ENCODE data around the gene OMA1. TPM values are rescaled to one million over a fixed set of nuclear protein-coding genes. Genes with fewer than 3 reads are reported as not detected.
"Not testable (repeated sequence)": the region's sequence is repeated elsewhere in the genome, so short reads cannot be mapped to it uniquely, and the experiment has no call there.

Gene OMA1
- polyA plus RNA-seq, result 10 to 100 TPM; 13.7 to 22.3 (median 17.7) TPM

- H3K27me3 Mint-ChIP-seq (ENCODE audit: low read depth in 3 of 3), result peaks cover 6 to 17% (median 14%) of the 10 kb centered on the region in 3 donors
- H3K27ac Mint-ChIP-seq, result peak within 1 kb of the TSS; percentile 93 to 99 (median 98)
- H3K36me3 Mint-ChIP-seq, result no peaks in the 10 kb centered on the region
- peak within 1 kb of the TSS; percentile 91 to 95 (median 94) for H3K4me3 Mint-ChIP-seq
- peaks cover 20 to 28% of the 10 kb centered on the region in 2 donors for H3K4me1 Mint-ChIP-seq
- DNase-seq, result peak; percentile 97 to 99 (median 98)
- H3K9me3 Mint-ChIP-seq, result no peaks in the 10 kb centered on the region
These were observed at the start of gene OMA1 for GRCh38 chr1:58546520-58547308. Gene OMA1 (minus strand): TSS chr1:58546726. CDS start chr1:58539294, 7,432 bp downstream.

GRCh38 chr1:58594546-58594945 lies 48.0 kb upstream of the OMA1 start:
- H3K9me3 Mint-ChIP-seq, result peaks cover 0 to 3% (median 0%) of the 10 kb centered on the region in 6 donors
- no peaks in the 10 kb centered on the region for H3K36me3 Mint-ChIP-seq
- no peak overlapping the region for H3K27ac Mint-ChIP-seq
- peaks cover 3 to 13% (median 5%) of the 10 kb centered on the region in 3 donors for H3K27me3 Mint-ChIP-seq (ENCODE audit: low read depth in 3 of 3)
- no peak overlapping the region for H3K4me3 Mint-ChIP-seq
- no peak for DNase-seq
- H3K4me1 Mint-ChIP-seq, result no peaks in the 10 kb centered on the region

DNA sequence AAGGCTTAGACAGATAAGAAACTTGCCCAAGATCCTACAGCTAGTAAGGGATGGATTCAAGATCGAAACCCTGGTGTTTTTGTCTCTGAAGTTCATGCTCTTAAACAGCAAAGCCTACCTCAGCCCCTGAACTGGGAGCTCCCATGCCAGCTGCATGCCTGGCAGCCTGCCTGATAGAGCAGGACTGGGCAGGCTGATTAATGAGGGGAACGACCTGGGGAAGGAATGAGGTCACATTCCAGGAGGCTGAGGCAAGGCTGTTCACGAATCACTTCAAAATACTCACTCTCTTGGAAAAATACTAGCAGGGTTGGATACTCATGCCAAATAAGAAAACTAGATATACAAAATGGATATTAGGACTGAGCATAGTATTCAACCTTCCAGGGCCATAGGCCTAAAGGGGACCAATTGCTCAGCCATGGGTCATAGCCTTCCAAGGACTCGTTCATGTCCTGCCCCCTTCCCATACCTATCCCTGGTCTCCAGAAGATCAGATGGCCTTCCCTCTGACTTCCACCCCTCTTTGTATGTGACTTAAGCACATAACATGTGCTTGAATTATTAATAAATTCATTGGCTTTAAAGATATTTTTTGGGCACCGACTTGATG lies 46.1 kb upstream of the OMA1 start:
- no peak overlapping the region for H3K4me3 Mint-ChIP-seq

DNA sequence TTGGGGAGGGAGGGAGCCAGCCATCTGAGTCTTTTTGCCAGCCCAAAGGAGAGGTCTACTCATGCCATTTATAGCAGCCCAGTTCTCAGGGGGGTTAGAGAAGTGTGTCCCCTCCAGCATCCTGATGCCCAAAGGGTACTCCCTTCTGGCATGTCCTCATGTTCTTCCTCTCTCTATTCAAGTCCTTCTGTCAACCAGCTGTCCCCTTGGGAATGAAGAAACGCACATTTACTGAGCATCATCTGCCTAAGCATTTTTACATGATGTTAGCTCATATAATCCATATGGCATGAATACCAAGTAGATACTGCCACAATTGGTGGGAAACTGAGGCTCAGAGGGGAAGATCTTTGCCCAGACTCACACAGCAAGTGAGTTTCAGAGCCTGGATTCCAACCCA lies 45.3 kb upstream of the OMA1 start:
- Mint-ChIP-seq H3K4me3 (no peak overlapping the region), H3K4me1 (no peaks in the 10 kb centered on the region), H3K9me3 (peaks cover 0 to 1% (median 0%) of the 10 kb centered on the region in 6 donors), H3K27ac (no peak overlapping the region), H3K27me3 (ENCODE audit: low read depth in 3 of 3) (peaks cover 3 to 8% (median 5%) of the 10 kb centered on the region in 3 donors), H3K36me3 (no peaks in the 10 kb centered on the region)
- DNase-seq, result no peak

More for the DNA sequence above, 46.1 kb upstream of the OMA1 start:
- Mint-ChIP-seq H3K9me3 (peaks cover 0 to 1% (median 0%) of the 10 kb centered on the region in 6 donors), H3K4me1 (no peaks in the 10 kb centered on the region), H3K27me3 (ENCODE audit: low read depth in 3 of 3) (peaks cover 3 to 10% (median 3%) of the 10 kb centered on the region in 3 donors), H3K36me3 (no peaks in the 10 kb centered on the region), H3K27ac (no peak overlapping the region)
- DNase-seq, result no peak

DNA sequence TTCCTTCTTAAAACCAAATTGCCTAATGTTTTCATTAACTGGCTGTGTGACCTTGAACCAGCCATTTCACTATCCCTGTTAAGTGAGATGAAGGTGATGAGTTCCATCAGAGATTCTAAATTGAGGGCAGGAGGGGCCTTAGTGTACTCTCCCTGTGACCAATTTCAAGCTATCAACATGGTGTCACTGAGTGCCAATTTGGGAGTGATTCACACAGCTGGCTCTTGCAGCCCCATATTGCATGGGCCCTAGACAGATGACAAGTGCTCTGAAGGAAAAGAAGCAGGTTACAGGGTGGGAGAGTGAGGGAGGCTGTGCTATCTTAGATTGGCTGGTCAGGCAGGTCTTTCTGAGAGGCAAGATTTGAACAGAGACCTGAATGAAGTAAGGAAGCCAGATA lies 43.5 kb upstream of the OMA1 start:
- Mint-ChIP-seq H3K27me3 (ENCODE audit: low read depth in 3 of 3) (peaks cover 0 to 12% (median 5%) of the 10 kb centered on the region in 3 donors), H3K27ac (no peak overlapping the region), H3K4me1 (no peaks in the 10 kb centered on the region), H3K36me3 (no peaks in the 10 kb centered on the region), H3K9me3 (peaks cover 0 to 1% (median 0%) of the 10 kb centered on the region in 6 donors), H3K4me3 (no peak overlapping the region)
- no peak for DNase-seq

GRCh38 chr1:58588396-58588795 lies 41.9 kb upstream of the OMA1 start:
- Mint-ChIP-seq H3K4me1 (no peaks in the 10 kb centered on the region), H3K27me3 (ENCODE audit: low read depth in 3 of 3) (peaks cover 0 to 14% (median 3%) of the 10 kb centered on the region in 3 donors), H3K36me3 (no peaks in the 10 kb centered on the region)

DNA sequence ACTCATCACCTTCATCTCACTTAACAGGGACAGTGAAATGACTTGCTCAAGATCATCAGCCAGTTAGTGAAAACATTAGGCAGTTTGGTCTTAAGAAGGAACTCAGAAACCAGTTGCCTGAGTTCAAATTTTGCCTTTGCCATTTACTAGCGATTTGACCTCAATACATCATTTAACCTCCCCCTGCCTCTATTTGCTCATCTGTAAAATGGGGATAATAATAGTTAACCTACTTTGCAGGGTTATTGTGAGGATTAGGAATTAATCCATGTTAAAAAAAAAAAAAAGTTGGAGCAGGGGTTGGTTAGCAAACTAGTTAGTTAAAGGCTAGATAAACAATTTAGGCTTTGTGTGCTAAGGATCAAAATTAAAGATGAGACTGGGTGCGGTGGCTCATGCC lies 41.1 kb upstream of the OMA1 start:
- Mint-ChIP-seq H3K4me3 (no peak overlapping the region), H3K36me3 (no peaks in the 10 kb centered on the region), H3K9me3 (peaks cover 0 to 1% (median 0%) of the 10 kb centered on the region in 6 donors), H3K27ac (no peak overlapping the region), H3K4me1 (no peaks in the 10 kb centered on the region), H3K27me3 (ENCODE audit: low read depth in 3 of 3) (peaks cover 0 to 17% (median 1%) of the 10 kb centered on the region in 3 donors)
- DNase-seq, result no peak

More at GRCh38 chr1:58588396-58588795, 41.9 kb upstream of the OMA1 start:
- H3K27ac Mint-ChIP-seq, result no peak overlapping the region
- peaks cover 0 to 1% (median 0%) of the 10 kb centered on the region in 6 donors for H3K9me3 Mint-ChIP-seq
- DNase-seq, result no peak
- H3K4me3 Mint-ChIP-seq, result no peak overlapping the region

GRCh38 chr1:58586271-58586670 lies 39.7 kb upstream of the OMA1 start:
- Mint-ChIP-seq H3K36me3 (no peaks in the 10 kb centered on the region), H3K4me3 (no peak overlapping the region), H3K9me3 (peaks cover 0 to 1% (median 0%) of the 10 kb centered on the region in 6 donors), H3K27me3 (ENCODE audit: low read depth in 3 of 3) (peaks cover 0 to 17% (median 1%) of the 10 kb centered on the region in 3 donors), H3K27ac (no peak overlapping the region), H3K4me1 (no peaks in the 10 kb centered on the region)
- DNase-seq, result no peak

GRCh38 chr1:58585581-58586151 lies 39.1 kb upstream of the OMA1 start:
- peaks cover 0 to 1% (median 0%) of the 10 kb centered on the region in 6 donors for H3K9me3 Mint-ChIP-seq
- H3K27me3 Mint-ChIP-seq (ENCODE audit: low read depth in 3 of 3), result peaks cover 0 to 22% (median 1%) of the 10 kb centered on the region in 3 donors
- H3K36me3 Mint-ChIP-seq, result no peaks in the 10 kb centered on the region

DNA sequence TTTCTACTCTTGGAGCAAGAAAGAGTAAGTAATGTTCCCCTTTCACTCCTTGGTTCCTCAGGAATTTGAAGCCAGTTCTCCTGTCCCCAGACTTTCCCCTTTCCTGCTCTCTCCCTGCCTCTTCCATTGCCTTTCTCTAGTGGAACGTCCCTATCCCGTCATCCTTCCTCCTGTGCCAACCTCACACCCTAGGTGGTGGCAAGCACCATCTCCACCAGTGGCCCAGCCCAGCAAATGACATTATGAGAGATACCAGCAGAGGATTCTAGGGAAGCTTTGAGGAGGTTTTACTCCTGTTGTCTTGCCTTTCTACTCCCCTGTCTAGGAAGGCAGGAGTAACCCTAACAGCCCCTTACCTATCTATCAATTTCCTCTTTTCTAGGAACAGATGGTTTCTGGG lies 38.6 kb upstream of the OMA1 start:
- no peak for DNase-seq
- Mint-ChIP-seq H3K4me3 (no peak overlapping the region), H3K36me3 (no peaks in the 10 kb centered on the region), H3K4me1 (no peaks in the 10 kb centered on the region), H3K27ac (no peak overlapping the region), H3K9me3 (peaks cover 0 to under 1% (median 0%) of the 10 kb centered on the region in 6 donors), H3K27me3 (ENCODE audit: low read depth in 3 of 3) (peaks cover 0 to 22% (median 1%) of the 10 kb centered on the region in 3 donors)

More at GRCh38 chr1:58585581-58586151, 39.1 kb upstream of the OMA1 start:
- Mint-ChIP-seq H3K4me1 (no peaks in the 10 kb centered on the region), H3K4me3 (no peak overlapping the region), H3K27ac (no peak overlapping the region)
- DNase-seq, result no peak

GRCh38 chr1:58584082-58584895 lies 37.8 kb upstream of the OMA1 start:
- Mint-ChIP-seq H3K27me3 (ENCODE audit: low read depth in 3 of 3) (peaks cover 2 to 21% (median 4%) of the 10 kb centered on the region in 3 donors), H3K4me3 (no peak overlapping the region), H3K36me3 (no peaks in the 10 kb centered on the region), H3K9me3 (no peaks in the 10 kb centered on the region), H3K4me1 (no peaks in the 10 kb centered on the region), H3K27ac (no peak overlapping the region)
- no peak for DNase-seq

DNA sequence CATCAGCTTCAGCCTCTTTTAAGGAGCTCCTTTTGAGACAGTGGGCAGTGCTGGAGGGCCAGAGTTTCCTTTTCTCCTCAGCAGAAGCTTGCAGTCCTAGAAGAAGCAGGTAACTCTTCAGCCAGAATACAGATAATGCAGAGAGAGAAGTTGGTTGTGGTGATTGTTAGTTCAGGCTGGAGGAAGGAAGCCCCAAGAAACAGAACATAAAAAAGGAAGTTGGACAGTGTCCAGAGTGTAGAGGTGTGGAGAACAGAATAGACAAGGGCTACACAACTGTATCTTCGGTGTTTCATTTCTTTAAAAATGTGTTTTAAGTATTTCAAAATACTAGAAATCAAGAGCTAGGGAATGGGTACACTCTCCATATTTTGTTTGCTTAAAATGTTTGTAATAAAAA lies 37.0 kb upstream of the OMA1 start:
- DNase-seq, result no peak
- Mint-ChIP-seq H3K27me3 (ENCODE audit: low read depth in 3 of 3) (peaks cover 5 to 23% (median 6%) of the 10 kb centered on the region in 3 donors), H3K4me3 (no peak overlapping the region), H3K27ac (no peak overlapping the region), H3K36me3 (no peaks in the 10 kb centered on the region), H3K4me1 (no peaks in the 10 kb centered on the region), H3K9me3 (no peaks in the 10 kb centered on the region)

DNA sequence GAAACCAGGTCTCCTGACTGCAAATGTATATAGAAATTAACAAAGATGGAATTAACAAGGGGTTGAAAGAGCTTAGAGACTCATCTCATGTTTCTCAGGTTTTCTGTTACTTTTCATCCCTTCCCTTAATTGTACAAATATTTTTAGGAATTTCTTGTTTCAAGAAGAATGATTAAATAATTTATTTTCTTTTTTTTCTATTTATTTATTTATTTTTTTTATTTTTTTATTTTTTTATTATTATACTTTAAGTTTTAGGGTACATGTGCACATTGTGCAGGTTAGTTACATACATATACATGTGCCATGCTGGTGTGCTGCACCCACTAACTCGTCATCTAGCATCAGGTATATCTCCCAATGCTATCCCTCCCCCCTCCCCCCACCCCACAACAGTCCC lies 35.6 kb upstream of the OMA1 start:
- not testable (repeated sequence) for H3K4me3 Mint-ChIP-seq, DNase-seq, H3K36me3 Mint-ChIP-seq, H3K4me1 Mint-ChIP-seq, H3K9me3 Mint-ChIP-seq, H3K27ac Mint-ChIP-seq
- H3K27me3 Mint-ChIP-seq (ENCODE audit: low read depth in 3 of 3), result peaks cover 7 to 34% (median 7%) of the 10 kb centered on the region in 3 donors

All from immature natural killer cell (primary cell).